Measurements from ENCODE around the gene IYD.

The IYD gene

DNA sequence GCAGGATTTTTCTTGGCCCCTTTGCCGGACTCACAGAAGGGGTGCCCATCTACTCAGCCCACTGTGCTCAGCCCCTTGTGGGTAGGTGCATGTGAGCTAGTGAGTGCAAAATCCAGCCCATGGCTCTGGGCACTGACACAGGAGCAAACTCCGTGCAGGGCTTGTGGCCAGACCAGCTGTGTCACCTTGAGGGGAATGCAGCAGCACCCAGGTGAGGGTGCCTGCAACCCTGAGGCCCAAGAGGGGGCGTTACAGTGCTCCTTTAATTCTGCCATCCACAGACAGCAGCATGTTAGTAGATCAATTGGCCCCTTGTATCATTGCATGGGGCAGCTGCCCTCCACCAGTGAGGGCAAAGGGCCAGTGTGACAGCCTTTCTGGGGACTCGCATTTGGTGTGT lies 12.9 kb upstream of the IYD start:
- ChIA-PET POLR2A (ENCODE audit: low non-redundant PET) (no interaction called here), CTCF (no interaction called here)
- H3K27ac ChIP-seq, result no peak overlapping the region
- TF ChIP-seq, protein P1, sequence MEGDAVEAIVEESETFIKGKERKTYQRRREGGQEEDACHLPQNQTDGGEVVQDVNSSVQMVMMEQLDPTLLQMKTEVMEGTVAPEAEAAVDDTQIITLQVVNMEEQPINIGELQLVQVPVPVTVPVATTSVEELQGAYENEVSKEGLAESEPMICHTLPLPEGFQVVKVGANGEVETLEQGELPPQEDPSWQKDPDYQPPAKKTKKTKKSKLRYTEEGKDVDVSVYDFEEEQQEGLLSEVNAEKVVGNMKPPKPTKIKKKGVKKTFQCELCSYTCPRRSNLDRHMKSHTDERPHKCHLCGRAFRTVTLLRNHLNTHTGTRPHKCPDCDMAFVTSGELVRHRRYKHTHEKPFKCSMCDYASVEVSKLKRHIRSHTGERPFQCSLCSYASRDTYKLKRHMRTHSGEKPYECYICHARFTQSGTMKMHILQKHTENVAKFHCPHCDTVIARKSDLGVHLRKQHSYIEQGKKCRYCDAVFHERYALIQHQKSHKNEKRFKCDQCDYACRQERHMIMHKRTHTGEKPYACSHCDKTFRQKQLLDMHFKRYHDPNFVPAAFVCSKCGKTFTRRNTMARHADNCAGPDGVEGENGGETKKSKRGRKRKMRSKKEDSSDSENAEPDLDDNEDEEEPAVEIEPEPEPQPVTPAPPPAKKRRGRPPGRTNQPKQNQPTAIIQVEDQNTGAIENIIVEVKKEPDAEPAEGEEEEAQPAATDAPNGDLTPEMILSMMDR (conservative IDR thresholded peaks at IDR 0.05; ENCODE audit: low read depth), result no peak
- no peak for DNase-seq (ENCODE audit: low spot score)

- ChIA-PET CTCF (interaction anchor here (0.6 to 0.8 kb wide), 2 partner anchors 25 to 359 kb away, joined by 3 to 4 read pairs; no protein-coding TSS in a partner anchor), POLR2A (ENCODE audit: low non-redundant PET) (no interaction called here)
- TF ChIP-seq, protein P1 (conservative IDR thresholded peaks at IDR 0.05; ENCODE audit: low read depth), result no peak
- no peak overlapping the region for H3K27ac ChIP-seq
- no peak for DNase-seq (ENCODE audit: low spot score)
These were observed 6.9 kb upstream of the IYD start for GRCh38 chr6:150361876-150362275.

DNA sequence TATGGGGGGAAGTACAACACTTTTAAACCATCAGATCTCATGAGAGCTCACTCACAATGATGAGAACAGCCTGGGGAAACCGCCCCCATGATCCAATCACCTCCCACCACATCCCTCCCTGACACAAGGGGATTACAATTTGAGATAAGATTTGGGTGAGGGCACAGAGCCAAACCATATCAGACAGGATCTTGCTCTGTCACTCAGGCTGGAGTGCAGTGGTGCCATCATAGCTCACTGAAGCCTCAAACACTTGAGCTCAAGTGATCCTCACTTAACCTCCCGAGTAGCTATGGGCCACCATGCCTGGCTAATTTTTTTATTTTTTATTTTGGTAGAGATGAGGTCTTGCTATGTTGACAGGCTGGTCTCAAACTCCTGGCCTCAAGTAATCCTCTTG lies 5.1 kb upstream of the IYD start:
- no peak for DNase-seq (ENCODE audit: low spot score)
- POLR2A ChIA-PET (ENCODE audit: low non-redundant PET), result no interaction called here

GRCh38 chr6:150366118-150366778 lies 2.6 kb upstream of the IYD start:
- no peak overlapping the region for H3K27ac ChIP-seq
- no peak for DNase-seq (ENCODE audit: low spot score)
- TF ChIP-seq, protein P1 (conservative IDR thresholded peaks at IDR 0.05; ENCODE audit: low read depth), result no peak
- ChIA-PET CTCF (interaction anchor here (0.7 kb wide), 1 partner anchor 60 kb away, joined by 3 read pairs; no protein-coding TSS in a partner anchor), POLR2A (ENCODE audit: low non-redundant PET) (no interaction called here)

More for the DNA sequence above, 5.1 kb upstream of the IYD start:
- CTCF ChIA-PET, result no interaction called here
- TF ChIP-seq, protein P1 (conservative IDR thresholded peaks at IDR 0.05; ENCODE audit: low read depth), result no peak
- no peak overlapping the region for H3K27ac ChIP-seq

DNA sequence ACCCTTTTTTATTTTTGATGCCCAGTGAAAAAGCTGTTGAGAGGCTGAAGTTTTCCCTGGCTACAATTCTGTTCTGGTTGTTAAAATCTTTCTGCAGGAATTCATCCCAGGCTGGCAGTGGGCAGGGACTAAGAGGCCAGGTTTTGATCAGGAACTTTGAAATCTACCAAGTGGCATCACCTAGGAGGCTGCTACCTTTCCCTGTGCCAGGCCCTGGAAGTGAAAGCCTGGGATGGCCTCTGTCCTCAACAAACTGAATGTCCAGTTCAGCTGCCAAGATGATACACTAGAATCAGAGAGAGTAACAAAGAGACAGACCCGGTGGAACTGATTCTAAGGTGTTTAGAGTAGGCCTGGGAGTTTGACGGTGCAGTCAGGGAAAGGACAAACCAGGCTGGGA lies 596 bp downstream of the IYD start:
- DNase-seq (ENCODE audit: low spot score), result no peak
- TF ChIP-seq, protein P1 (conservative IDR thresholded peaks at IDR 0.05; ENCODE audit: low read depth), result no peak
- H3K27ac ChIP-seq, result no peak overlapping the region
- POLR2A ChIA-PET (ENCODE audit: low non-redundant PET), result no interaction called here
- CTCF ChIA-PET, result no interaction called here

GRCh38 chr6:150370112-150370511 lies 1.3 kb downstream of the IYD start:
- DNase-seq (ENCODE audit: low spot score), result no peak
- CTCF ChIA-PET, result no interaction called here
- POLR2A ChIA-PET (ENCODE audit: low non-redundant PET), result no interaction called here
- TF ChIP-seq, protein P1 (conservative IDR thresholded peaks at IDR 0.05; ENCODE audit: low read depth), result no peak
- H3K27ac ChIP-seq, result no peak overlapping the region

Data from RWPE1 (cell line).